H7 (cell line): ENCODE measurements around the gene LPP. TPM values are rescaled to one million over a fixed set of nuclear protein-coding genes. Genes with fewer than 3 reads are reported as not detected.

ENCODE experiments used
- DNase-seq: peaks from one replicate; pipeline ENCODE4 v3.0.0; 2012
- H3K27me3 ChIP-seq: 2 replicates; pipeline ENCODE4 v1.6.0; 2011; ENCODE audit warnings: mild to moderate bottlenecking, low read length; ENCODE audit not compliant: control insufficient read depth, insufficient read depth
- H3K36me3 ChIP-seq: replicated peaks from 2 replicates; pipeline ENCODE4 v1.5.1; 2011; ENCODE audit warnings: low read length; ENCODE audit not compliant: control insufficient read depth, insufficient read depth
- H3K4me3 ChIP-seq: 2 replicates; pipeline ENCODE4 v1.5.1; 2011; ENCODE audit warnings: low read depth, mild to moderate bottlenecking, control low read depth, low read length, moderate library complexity; ENCODE audit not compliant: insufficient read depth
- total RNA-seq: library from RNA; depleted of rRNA; stranded (reverse); fragments of >200 nt; shearing (Covaris generic); gene quantifications from 2 replicates; pipeline ENCODE4 v1.2.3, GENCODE V29; 2014

Gene LPP
- total RNA-seq, 1 experiment from 2014 or later, result 14.5 TPM

DNA sequence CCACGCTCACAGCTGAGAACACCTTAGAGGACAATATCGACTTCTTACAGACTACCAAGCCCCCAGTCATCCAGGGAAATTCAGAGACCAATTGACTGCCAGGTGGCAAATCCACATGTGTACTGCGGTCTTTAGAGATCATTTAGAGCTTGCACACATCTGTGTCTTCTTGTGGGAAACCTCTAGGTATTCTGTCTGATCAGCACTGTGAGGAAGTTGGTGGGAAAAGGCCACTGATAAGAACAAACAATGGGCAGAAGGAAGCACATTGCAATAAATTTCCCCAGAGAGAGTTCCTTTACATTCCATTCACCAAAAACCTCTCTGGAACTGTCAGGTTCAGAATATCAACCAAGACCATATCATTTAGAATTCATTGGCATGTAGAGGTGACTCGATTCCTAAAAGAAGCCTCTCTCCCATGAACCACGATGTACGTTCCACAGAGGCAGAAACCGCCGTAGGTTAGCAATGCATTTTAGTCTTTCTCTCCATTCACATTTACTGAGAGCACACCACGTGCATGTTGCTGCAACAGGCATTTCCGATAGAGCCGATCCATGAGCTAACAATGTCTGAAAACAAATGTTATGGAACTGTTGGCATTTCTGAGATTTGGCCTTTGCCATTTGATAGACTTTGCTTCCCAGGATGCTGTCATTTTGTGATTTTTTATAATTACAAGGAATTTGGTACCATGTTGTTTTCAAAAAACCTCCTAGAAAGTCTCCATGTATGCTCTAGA lies 730.5 kb downstream of the LPP start:
- DNase-seq, result no peak
- Histone ChIP-seq H3K27me3 (no peaks in the 10 kb centered on the region), H3K36me3 (no peaks in the 10 kb centered on the region), H3K4me3 (no peak overlapping the region)

DNA sequence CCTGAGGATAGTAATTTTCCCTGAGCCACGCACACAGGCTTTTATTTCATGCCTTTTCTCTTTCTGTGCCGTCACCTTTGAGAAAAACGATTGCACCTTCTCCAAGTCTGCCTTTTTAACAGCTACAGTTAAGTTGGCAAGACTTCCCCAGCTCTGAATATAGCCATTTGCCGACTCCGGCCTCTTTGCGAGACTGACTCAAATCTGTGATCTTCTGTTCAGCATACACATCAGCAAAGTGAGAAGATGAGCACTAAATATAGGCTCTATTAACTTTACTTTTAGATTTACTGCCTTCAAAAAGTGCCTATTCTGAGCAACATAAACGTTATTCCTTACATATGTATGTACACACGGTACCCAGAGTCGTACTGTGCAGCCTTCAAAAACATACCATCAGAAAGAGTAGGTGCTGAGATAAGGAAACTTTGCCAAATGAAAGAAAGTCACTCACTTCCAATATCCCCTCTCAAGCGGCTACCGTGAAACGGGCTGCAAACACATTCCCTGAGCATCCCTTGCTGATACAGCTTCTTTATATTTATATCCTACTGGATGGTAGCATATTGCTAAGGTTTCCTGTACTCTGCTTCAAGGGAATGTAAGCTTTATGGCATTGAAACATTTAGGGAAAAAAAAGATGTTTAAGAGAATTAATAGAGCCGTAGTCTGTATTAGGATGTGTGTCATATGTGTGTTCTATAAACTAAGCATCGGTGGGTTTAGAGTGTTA lies 734.5 kb downstream of the LPP start:
- no peak for DNase-seq
- H3K27me3 ChIP-seq, result no peaks in the 10 kb centered on the region
- no peaks in the 10 kb centered on the region for H3K36me3 ChIP-seq
- no peak overlapping the region for H3K4me3 ChIP-seq

DNA sequence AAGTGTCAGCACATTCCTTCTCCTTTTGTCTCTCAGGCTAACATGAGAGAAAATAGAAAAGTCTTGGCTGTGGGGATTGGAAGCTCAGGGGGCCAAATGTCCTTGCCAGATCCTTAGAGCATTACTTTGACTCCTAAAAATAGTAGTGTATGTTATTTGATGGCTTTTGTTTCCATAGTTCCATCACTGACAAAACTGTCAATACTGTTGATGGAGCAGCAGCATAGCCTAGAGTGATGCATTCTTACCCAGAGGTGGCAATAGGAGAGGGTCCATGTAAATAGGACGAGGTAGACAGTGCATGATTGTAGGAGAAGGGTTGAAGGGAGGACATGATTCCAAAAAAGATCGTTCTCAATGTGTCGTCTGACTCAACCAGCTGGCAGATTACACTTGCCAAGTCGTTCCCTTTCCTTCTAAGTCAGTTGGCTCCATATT lies 735.1 kb downstream of the LPP start:
- no peaks in the 10 kb centered on the region for H3K36me3 ChIP-seq
- H3K4me3 ChIP-seq, result no peak overlapping the region
- no peak for DNase-seq
- H3K27me3 ChIP-seq, result no peaks in the 10 kb centered on the region

DNA sequence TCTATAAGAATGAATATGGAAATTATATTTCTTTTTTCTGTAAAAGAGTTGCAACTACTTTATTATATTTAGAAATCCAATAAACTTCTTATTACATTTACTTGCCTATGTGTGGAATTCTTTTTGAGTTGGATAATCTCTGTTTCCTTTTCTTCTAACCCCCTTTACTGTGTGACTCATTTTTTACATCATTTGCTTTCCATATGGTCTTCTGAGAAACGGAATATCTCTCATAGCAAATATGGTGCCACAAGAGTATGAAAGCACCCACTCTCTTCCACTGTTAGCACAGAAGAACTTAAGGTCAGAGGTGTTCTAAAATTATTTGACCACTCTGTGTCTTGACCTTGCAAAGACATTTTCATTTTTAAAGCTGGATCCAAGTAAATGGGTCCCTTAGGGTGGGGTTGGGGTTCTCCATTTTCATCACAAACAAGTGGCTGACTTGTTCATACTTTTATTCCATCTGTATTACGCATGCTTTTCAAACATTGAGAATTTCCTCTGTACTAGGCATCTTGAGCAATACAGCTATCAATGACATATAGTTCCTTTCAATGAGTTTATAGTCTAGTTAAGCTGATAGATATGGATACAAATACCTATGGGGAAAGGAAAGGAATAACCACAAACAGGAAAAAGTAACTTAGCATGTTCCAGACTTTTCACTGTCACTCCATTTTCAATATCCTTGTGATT lies 736.8 kb downstream of the LPP start:
- DNase-seq, result no peak
- Histone ChIP-seq H3K36me3 (no peaks in the 10 kb centered on the region), H3K4me3 (no peak overlapping the region), H3K27me3 (no peaks in the 10 kb centered on the region)

DNA sequence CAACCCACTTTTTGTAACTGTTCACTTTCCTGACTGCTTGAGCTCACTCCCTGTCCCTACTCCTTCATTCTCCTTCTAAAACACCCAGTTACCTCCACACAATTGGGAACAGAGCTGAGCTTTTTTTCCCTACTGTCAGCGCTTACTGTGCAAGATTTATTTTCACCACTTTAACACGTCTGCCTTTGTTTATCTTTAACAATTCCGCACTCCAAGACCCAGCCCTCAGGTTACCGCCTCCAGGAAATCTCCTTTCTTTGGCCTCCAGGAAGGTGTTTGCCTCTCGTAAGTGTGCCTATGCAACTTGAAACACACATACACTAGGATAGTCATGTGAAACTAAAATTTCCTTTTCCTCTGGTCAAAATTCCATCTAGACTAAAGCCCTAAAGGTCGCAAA lies 745.9 kb downstream of the LPP start:
- Histone ChIP-seq H3K27me3 (no peaks in the 10 kb centered on the region), H3K36me3 (no peaks in the 10 kb centered on the region), H3K4me3 (no peak overlapping the region)
- DNase-seq, result no peak

DNA sequence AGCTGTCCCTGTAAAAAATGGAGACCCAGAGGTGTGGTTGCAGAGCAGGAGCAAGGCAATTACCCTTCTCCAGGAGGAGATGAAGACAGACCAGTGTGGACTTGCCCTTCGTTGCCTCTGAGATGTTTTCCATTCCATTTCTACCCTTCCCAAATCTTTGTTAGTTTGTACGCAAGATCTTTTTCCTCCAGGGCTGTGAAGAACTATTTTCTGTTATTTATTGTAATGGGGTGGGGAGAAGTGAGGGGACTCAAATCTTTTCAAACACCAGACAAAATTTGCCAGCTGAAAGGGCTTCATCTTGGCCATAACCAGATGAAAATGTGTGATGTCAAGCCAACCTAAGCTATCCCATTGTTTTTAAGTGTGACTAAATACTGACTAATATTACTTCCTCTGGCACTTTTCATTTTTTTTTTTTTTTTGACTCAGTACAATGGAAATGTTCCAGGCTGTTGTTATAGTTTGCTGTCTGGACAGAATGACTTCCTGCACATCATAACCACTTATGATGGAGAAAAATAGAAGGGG lies 746.5 kb downstream of the LPP start:
- no peak for DNase-seq
- no peak overlapping the region for H3K4me3 ChIP-seq
- H3K36me3 ChIP-seq, result no peaks in the 10 kb centered on the region
- H3K27me3 ChIP-seq, result no peaks in the 10 kb centered on the region

DNA sequence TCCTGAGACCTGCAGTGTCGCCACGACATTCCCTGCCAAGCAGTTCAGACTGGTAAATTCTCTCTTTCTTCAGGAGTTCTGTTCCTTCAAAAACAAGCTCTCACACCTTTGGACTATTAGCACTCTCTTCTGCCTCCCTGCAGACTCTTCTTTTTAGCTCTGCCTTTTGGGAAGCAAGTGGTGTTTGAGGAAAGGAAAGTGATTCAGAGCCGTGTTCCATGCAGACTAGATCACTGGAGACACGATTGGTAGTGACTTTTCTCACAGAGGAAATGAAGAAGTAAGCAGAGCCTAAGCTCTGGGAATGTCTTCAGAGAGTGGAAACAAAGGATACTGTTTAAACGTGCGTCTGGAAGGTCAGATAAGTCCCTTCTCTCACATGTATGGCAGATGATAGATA lies 747.2 kb downstream of the LPP start:
- Histone ChIP-seq H3K4me3 (no peak overlapping the region), H3K27me3 (no peaks in the 10 kb centered on the region), H3K36me3 (no peaks in the 10 kb centered on the region)
- no peak for DNase-seq

DNA sequence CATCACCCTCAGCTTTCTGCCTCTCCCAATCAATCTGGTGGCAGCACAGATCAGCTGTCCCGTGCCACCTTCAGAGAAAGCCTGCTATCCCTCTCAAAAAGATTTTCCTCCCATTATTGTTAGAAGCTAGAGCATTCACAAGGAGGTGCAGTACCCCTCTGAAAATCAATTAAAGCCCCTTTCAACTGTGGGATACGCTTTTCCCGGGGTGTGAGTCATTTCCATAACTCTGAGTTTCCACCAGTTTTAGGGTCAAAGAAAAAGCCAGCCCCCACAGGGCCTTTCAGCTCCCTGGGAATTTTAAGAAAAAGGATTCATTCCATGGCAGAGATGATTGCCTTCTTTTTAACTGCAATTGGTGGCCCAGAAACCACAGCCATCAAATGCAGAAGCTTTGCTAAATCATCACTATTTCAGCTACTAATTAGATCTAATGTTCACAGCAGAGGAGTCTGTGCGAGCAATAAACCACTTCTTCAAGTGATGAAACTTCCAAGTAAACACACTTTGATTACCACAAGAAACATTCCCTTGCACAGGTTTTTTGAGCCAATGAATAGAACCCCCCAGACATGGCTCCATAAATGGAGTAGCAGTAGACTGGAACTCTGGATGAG lies 747.8 kb downstream of the LPP start:
- DNase-seq, result no peak
- H3K36me3 ChIP-seq, result no peaks in the 10 kb centered on the region
- no peak overlapping the region for H3K4me3 ChIP-seq
- H3K27me3 ChIP-seq, result no peaks in the 10 kb centered on the region

DNA sequence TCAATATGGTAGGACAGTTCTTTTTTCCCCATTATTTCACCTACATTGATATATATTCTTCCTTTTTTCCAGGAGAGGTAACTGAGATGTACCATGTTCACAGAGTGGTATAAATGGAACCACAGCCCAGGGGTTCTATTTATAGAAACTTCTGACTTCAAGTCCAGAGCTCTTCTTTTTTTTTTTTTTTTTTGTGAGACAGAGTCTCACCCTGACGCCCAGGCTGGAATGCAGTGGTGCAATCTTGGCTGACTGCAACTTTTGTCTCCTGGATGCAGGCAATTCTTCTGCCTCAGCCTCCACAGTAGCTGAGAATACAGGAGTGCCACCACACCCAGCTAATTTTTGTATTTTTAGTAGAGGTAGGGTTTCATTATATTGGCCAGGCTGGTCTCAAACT lies 750.7 kb downstream of the LPP start:
- Histone ChIP-seq H3K4me3 (no peak overlapping the region), H3K36me3 (no peaks in the 10 kb centered on the region), H3K27me3 (no peaks in the 10 kb centered on the region)
- no peak for DNase-seq

DNA sequence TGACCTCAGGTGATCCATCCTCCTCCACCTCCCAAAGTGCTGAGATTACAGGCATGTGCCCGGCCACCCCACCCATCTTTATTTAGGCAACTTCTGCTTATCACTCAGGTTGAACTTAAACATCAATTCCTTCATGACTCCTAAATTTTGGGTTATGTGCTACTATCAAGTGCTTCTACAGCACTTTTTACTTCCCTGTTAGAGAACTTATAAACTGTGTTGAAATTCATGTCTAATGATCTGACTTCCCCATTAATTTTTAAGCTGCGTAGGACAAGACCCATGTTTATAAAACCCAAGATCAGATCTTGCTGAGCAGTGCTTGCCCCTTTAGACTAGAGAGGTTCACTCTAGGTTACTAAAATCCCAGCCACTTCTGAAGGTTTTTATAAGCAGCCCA lies 751.6 kb downstream of the LPP start:
- Histone ChIP-seq H3K4me3 (no peak overlapping the region), H3K27me3 (no peaks in the 10 kb centered on the region)

DNA sequence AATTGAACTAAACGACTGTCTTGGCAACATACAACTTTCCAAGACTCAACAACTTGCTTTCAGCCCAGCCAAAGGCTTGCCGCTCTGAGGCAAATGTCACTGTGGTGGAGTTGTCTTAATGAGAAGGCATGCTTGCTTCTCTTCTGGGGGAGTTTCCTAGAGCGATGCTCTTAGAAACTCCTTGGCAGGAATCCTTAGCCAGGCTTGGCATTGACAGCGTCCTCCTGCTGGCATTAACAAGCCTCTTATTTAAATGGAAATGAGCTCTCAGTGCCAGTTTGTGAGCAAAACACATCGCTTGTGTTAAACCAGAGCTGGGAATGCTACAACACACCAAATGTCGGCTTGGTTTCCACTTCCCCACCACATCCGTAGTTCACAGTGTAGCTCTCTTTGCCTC lies 752.3 kb downstream of the LPP start:
- DNase-seq, result no peak
- Histone ChIP-seq H3K4me3 (no peak overlapping the region), H3K27me3 (no peaks in the 10 kb centered on the region), H3K36me3 (no peaks in the 10 kb centered on the region)

More for the DNA sequence above, 751.6 kb downstream of the LPP start:
- no peak for DNase-seq
- no peaks in the 10 kb centered on the region for H3K36me3 ChIP-seq

DNA sequence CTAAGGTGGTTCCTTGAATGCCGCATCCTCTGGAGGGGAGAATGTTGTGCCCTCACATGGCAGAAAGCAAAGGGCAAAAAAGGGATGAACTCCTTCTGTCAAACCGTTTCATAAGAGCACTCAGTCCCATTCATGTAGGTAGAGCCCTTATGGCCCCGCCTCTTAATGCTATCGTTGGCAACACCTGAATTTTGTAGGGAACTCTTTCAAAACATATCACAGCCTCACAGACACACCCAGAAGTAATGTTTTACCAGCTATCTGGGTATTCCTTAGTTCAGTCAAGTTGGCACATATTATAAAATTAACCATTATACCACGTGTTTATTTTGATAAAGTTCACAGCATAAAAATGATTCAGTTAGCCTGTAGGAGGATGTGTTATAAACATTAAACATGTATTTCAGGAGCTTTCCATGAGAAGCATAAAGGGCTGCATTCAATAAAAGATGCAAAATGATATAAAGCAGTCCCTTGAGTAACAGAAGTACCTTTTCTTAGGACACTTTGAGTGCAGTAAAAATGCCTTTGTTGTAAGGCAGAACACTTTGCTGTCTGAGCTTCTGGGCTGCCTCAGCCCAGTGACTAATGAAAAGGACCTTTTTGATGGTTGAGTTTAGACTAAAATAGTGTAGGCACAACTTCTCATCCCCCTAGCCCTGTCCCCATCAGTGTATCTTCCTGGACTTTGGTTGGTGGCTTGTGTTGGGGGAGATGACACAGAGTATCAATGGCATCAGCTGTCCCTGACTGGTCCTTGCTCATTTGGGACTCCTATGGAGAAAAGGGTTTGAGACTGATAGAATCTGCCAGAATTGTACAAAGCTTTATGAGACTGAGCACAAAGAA lies 754.3 kb downstream of the LPP start:
- Histone ChIP-seq H3K4me3 (no peak overlapping the region), H3K27me3 (no peaks in the 10 kb centered on the region), H3K36me3 (no peaks in the 10 kb centered on the region)
- DNase-seq, result no peak

DNA sequence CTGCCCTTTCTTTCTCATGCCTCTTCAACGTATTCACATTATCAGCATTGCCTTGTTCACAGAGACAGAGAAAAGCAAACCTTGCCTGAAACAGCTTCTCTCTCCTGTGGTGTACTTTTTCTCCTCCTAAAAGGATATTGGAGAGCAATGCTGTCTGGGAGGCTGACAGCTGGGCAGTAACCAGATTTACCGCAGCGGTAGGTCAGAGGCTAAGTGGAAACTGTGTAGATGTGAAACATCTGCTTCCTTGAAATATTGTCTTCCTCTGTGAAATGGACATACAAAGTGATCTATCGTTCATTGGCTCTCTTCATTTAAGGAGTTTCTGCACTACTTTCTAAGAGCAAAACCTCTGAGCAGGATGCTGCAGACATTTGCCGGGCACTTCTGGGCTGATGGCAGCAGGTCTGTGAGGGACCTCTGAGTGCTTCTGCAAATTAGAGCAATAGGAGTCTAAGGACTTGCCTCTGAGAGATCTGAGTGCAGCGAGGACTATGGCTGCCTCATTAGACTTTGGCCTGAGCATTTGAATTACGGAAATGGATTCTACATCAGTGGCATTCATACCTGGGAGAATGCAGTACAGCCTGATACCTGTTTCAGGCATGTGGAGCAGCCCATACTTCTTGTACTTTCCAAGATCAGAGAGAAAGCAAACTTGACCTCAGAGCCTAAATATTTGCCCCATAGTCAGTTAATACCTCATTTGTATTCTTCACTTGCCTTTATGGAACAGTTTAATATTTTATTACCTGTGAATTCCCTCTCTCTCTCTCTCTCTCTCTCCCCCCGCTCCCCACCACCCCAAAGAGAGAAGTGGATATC lies 757.3 kb downstream of the LPP start:
- Histone ChIP-seq H3K27me3 (no peaks in the 10 kb centered on the region), H3K36me3 (no peaks in the 10 kb centered on the region), H3K4me3 (no peak overlapping the region)
- DNase-seq, result no peak
